GM18873 (cell line): Measurements from ENCODE around the gene KMT2B.
A peak's percentile ranks its signal among the peaks of the same experiment; 100 is the strongest.

ENCODE experiments used
- ATAC-seq: cut with Tn5 transposase; IDR thresholded peaks from one replicate; pipeline ENCODE4 v1.9.1; 2021; ENCODE audit warnings: mild to moderate bottlenecking, moderate library complexity, moderate number of reproducible peaks; ENCODE audit not compliant: unreplicated experiment, low FRiP score

The KMT2B gene

GRCh38 chr19:35708391-35708790 is 9.4 kb upstream of the KMT2B start:
- ATAC-seq, result no peak

GRCh38 chr19:35710784-35711723 is 6.7 kb upstream of the KMT2B start:
- no peak for ATAC-seq

DNA sequence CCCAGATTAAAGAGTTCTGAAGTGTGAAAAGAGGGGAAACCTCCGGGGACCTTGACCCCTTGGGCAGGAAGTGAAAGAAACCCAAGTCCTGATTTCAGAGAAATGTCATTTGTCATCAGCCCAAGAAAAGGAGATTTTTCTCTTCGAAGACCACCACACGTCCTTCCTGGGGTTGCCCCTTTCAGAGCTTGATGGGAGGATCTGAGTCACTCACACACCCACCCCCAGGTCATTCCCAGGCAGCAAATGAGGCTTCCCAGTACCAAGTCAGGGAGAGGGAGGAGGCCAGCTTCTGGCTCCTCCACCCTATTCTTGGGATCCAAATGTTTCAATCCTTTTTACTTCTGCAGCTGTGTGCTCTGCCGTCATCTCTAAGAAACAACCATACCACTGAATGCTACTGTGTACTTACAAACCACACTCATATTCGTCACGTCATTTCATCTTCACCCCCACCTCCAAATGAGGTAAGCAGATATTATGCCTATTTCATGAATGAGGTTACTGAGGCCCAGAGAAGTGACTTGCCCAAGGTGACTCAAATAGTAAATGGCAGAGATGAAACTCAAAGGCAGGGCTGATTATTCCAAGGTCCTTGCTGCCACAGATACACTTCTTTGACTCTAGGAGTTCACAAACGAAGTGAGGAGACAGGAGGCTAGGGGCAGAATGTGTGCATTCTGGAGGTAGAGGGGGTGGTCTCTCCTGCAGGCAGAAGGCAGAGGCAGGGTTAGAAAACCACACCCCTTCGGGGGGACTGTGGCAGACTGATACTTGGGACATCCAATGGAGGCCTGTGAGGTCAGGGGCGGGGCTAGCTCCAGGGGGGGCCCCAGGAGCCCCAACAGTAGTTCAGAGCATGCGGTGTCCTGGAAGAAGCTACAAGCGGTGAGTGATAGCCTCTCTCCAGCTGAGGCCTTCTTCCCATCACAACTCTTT is 5.0 kb upstream of the KMT2B start:
- no peak for ATAC-seq

- no peak for ATAC-seq
Observed at GRCh38 chr19:35713506-35713850, 4.3 kb upstream of the KMT2B start.

DNA sequence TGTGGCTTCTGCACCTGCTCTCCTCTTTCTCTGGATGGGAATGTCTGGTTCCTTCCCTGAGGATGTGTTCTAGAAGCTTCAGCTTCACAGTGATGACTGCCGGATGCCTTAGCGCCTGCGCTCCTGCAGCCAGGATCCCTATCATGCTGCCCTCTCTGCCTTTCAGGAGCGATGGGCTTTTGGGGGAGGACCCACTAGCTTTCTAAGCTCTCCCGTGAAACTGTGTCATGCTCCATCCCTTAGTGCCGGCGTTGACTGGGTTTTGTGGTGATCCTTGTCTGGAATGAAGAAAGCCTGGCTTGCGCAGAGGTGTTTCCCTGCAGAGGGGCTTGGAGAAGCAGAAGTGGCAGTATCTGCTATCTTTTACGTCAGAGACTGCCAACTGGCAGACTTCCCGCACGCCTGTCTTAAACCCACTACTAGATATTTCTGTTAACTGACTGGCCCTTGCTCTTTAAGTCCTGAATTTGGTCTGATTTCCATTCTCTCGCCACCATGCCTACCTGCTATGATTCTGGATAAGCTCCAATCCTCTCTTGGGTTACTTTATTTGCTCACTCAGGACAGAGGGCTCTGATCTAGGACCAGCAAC is 3.8 kb upstream of the KMT2B start:
- no peak for ATAC-seq

- no peak for ATAC-seq
Observed at GRCh38 chr19:35714601-35715354, 3.0 kb upstream of the KMT2B start.

DNA sequence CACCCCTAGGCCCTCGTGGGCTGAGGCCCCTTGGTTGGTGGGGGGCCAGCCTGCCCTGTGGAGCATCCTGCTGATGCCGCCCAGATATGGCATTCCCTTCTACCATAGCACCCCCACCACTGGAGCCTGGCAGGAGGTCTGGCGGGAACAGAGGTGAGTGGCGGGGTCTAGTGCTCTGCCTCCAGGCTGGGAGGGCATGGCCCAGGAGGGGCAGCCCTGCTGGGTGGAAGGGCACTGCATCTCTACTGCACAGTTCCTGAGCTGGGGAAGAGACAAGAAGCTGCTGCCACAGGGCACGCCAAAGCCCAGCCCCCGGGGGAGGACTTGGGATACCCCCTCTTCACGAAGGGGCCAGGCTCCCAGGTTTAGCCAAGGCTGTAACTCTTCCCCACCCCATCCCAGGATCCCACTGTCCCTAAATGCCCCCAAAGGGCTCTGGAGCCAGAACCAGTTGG is 2.4 kb upstream of the KMT2B start:
- ATAC-seq, result no peak

DNA sequence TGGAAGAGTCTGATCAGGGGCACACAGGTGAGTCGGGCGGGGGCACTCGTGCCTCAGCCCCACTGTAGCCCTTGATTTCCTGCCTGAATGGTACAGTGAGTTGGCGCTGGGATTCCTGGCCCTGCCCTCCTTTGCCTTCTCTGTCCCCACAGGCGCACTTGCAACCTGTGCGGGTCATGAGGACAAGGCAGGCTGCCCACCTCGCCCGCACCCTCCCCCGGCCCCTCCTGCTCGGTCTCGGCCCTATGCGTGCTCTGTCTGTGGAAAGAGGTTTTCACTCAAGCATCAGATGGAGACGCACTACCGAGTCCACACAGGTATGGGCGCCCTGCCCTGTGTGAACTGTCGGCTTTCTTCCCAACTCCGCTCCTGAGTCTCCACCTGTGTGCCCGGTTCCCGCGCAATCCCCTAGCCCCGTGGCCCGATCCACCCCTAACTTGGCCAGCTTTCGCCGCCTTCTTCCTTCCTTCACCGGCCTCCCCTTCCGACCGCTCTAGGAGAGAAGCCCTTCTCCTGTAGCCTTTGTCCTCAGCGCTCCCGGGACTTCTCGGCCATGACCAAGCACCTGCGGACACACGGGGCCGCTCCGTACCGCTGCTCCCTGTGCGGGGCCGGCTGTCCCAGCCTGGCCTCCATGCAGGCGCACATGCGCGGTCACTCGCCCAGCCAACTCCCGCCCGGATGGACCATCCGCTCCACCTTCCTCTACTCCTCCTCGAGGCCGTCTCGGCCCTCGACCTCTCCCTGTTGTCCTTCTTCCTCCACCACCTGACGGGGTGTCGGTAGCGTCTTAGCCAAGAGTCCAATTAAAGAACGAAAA is 1.6 kb upstream of the KMT2B start:
- ATAC-seq, result peak; percentile 11

DNA sequence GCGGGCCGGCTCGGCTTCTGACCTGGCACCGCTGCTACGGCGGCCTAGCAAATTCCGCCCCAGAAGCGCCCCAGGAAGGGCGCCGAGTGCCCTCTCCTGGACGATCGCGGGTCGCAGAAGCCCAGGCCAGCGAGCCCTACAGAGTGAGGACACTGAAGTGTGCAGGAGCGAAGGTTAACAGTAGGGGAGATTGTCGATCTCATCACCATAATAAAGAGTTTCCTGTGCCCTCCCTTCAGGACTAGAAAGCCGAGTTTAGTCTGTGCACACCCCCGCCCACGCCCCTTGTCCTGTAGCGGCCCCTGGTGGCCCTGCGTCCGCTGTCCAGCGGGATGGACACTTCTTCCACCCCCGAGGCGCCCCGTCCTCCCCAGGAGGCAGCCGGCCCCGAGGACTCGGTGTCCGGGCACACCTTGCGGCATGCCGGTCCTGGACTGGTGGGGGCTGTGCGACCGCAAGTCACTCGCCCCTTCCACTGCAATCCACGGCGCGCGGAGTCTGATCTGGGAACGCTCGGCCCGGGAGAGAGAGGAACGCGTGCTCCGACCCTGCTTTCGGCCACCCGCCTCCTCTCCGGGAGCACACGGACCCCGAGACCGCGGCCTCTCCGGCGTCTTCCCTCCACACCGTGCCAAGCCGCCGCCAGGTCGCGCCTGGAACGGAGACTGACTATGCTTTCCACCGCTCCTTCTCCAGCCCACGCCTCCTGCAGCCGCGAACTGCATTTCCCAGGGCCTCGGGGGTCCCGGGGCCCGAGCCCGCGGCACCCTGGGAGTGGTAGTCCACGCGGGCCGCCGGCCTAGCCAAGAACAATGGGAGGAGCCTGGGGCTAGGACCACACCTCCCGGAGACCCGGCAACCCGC is 770 bp upstream of the KMT2B start:
- ATAC-seq, result peak; percentile 44

DNA sequence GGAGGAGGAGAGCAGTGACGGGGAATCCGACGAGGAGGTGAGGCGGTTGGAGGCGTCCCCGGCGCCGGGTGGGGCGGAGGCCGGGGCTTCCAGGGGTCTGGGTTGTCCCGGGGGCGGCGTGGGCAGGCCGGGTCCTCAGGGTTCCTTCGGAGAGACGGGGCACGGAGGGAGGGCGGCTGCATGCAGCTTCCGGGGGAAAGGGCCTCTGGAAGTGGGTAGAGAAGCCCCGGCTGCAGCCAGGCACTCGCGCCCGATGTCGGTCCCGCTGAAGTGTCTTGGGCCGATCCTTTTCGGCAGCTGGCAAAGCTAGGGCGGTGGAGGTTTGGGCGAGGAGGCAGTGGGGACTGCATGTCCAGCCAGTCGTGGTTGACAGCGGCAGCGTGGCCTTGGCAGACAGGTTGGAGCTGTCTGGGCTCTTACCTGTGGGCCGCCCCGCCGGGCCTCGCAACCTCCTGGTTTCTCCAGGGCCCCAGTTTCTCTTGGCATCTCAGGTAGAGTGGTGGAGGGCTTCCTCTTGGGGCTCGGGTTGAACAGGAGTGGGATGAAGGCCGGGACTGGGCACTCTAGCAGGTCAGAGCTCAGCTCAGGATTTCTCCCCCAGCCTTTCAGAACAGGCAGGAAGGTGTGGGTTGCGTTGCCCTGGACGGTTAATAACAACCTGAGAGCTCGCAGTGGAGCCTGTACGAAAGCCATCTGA is 690 bp downstream of the KMT2B start:
- no peak for ATAC-seq

GRCh38 chr19:35719402-35720162 is 1.8 kb downstream of the KMT2B start:
- no peak for ATAC-seq

DNA sequence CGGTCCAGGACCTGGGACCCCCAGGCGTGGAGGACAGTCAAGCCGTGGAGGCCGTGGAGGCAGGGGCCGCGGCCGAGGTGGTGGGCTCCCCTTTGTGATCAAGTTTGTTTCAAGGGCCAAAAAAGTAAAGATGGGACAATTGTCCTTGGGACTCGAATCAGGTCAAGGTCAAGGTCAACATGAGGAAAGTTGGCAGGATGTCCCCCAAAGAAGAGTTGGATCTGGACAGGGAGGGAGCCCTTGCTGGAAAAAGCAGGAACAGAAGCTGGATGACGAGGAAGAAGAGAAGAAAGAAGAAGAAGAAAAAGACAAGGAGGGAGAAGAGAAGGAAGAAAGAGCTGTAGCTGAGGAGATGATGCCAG is 2.3 kb downstream of the KMT2B start:
- ATAC-seq, result no peak

DNA sequence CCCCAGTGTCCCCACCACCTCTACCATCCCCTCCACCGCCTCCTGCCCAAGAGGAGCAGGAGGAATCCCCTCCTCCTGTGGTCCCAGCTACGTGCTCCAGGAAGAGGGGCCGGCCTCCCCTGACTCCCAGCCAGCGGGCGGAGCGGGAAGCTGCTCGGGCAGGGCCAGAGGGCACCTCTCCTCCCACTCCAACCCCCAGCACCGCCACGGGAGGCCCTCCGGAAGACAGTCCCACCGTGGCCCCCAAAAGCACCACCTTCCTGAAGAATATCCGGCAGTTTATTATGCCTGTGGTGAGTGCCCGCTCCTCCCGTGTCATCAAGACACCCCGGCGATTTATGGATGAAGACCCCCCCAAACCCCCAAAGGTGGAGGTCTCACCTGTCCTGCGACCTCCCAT is 2.8 kb downstream of the KMT2B start:
- ATAC-seq, result no peak

DNA sequence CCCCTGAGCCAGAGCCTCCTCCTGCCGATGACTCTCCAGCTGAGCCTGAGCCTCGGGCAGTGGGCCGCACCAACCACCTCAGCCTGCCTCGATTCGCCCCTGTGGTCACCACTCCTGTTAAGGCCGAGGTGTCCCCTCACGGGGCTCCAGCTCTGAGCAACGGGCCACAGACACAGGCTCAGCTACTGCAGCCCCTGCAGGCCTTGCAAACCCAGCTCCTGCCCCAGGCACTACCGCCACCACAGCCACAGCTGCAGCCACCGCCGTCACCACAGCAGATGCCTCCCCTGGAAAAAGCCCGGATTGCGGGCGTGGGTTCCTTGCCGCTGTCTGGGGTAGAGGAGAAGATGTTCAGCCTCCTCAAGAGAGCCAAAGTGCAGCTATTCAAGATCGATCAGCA is 3.6 kb downstream of the KMT2B start:
- no peak for ATAC-seq

- no peak for ATAC-seq
Observed at GRCh38 chr19:35722461-35722860, 4.7 kb downstream of the KMT2B start.

- no peak for ATAC-seq
Observed at GRCh38 chr19:35722897-35723296, 5.1 kb downstream of the KMT2B start.

- no peak for ATAC-seq
Observed at GRCh38 chr19:35723671-35724070, 5.9 kb downstream of the KMT2B start.
